K562 (cell line): ENCODE results near the gene FAM193A.

Source experiments
- BHLHE40 ChIP-seq: IDR thresholded peaks from 2 replicates; pipeline ENCODE4 v1.6.1; 2011; ENCODE audit warnings: low read length, improper control_type of control experiment
- CTCF ChIP-seq, 3 experiments: IDR thresholded peaks in 2 of 3; conservative IDR thresholded peaks in 1 of 3; 2 replicates each; pipeline ENCODE4 v1.5.1; 2011 to 2012; ENCODE audit warnings: low read length in 3 of 3, mild to moderate bottlenecking in 3 of 3, control low read depth in 2 of 3, improper control_type of control experiment in 1 of 3, inconsistent platforms in 1 of 3, low read depth in 1 of 3, mixed read lengths in 1 of 3, moderate library complexity in 1 of 3; ENCODE audit not compliant: insufficient read depth in 2 of 3
- LEF1 ChIP-seq: fragments of 450-650 bp; IDR thresholded peaks from 2 replicates; pipeline ENCODE4 v1.6.1; 2016; ENCODE audit warnings: mild to moderate bottlenecking
- PCBP1 ChIP-seq: fragments of 200-400 bp; formaldehyde crosslinking; IDR thresholded peaks from 2 replicates; pipeline ENCODE4 v1.6.1; 2018; ENCODE audit warnings: mild to moderate bottlenecking, low read depth, low read length; ENCODE audit not compliant: poor library complexity, severe bottlenecking

- TF ChIP-seq PCBP1 (no peak), CTCF (IDR thresholded peaks at IDR 0.05 in 2 of 3, conservative IDR thresholded peaks at IDR 0.05 in 1 of 3; ENCODE audit: insufficient read depth in 2 of 3, low read depth in 1 of 3, low read length in 3 of 3) (no peak), BHLHE40 (no peak), LEF1 (no peak)
These were observed 234.8 kb downstream of the FAM193A start for GRCh38 chr4:2771264-2771663.
